PC-3 (cell line): ENCODE results near the gene COX15.

Experiments
- EZH2 ChIP-seq: fragments of 300-600 bp; sonication (generic); IDR thresholded peaks from one replicate; pipeline ENCODE4 v1.6.1; 2017; ENCODE audit warnings: antibody characterized with exemption, mild to moderate bottlenecking, low read length; ENCODE audit not compliant: unreplicated experiment
- TF ChIP-seq, protein P1 (sequence below): fragments of 300-600 bp; sonication (generic); conservative IDR thresholded peaks from 2 replicates; pipeline ENCODE4 v1.5.1; 2017; ENCODE audit warnings: antibody characterized with exemption, low read depth, mild to moderate bottlenecking, low read length

DNA sequence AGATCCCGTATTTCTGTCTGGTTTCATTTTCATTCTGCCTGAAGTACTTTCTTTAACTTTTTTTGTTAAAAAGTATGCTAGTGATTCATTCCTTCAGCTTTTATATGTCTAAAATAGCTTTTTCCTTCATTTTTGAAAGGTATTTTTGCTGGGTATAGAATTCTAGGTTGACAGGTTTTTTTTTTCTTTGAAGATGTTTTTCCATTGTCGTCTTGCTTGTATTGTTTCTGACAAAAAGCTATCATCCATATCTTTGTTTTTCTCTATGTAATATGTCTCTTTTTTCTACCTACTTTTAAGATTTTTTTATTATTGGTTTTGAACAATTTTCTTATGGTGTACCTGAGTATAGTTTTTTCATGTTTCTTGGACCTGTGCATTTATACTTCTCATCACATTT, 8.3 kb upstream of the COX15 start:
- TF ChIP-seq, protein P1, sequence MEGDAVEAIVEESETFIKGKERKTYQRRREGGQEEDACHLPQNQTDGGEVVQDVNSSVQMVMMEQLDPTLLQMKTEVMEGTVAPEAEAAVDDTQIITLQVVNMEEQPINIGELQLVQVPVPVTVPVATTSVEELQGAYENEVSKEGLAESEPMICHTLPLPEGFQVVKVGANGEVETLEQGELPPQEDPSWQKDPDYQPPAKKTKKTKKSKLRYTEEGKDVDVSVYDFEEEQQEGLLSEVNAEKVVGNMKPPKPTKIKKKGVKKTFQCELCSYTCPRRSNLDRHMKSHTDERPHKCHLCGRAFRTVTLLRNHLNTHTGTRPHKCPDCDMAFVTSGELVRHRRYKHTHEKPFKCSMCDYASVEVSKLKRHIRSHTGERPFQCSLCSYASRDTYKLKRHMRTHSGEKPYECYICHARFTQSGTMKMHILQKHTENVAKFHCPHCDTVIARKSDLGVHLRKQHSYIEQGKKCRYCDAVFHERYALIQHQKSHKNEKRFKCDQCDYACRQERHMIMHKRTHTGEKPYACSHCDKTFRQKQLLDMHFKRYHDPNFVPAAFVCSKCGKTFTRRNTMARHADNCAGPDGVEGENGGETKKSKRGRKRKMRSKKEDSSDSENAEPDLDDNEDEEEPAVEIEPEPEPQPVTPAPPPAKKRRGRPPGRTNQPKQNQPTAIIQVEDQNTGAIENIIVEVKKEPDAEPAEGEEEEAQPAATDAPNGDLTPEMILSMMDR = no peak
- TF ChIP-seq EZH2 = no peak
